ENCODE results near the gene ZSCAN22.

Gene ZSCAN22

GRCh38 chr19:58379246-58379645, 52.5 kb downstream of the ZSCAN22 start:
- TF ChIP-seq TCF12 (IDR thresholded peaks at IDR 0.05; ENCODE audit: low read depth) (no peak), RAD21 (IDR thresholded peaks at IDR 0.05; ENCODE audit: low read depth) (no peak), NFIC (IDR thresholded peaks at IDR 0.05) (no peak), USF1 (IDR thresholded peaks at IDR 0.05) (no peak), EGR1 (IDR thresholded peaks at IDR 0.05) (no peak), TEAD4 (IDR thresholded peaks at IDR 0.05) (no peak), REST (IDR thresholded peaks at IDR 0.05; ENCODE audit: low read depth) (no peak)

GRCh38 chr19:58380037-58380661, 53.4 kb downstream of the ZSCAN22 start:
- no peak for TF ChIP-seq REST (IDR thresholded peaks at IDR 0.05; ENCODE audit: low read depth)
- no peak for TF ChIP-seq FOXM1 (IDR thresholded peaks at IDR 0.05; ENCODE audit: borderline replicate concordance, low read depth)
- TF ChIP-seq RAD21 (IDR thresholded peaks at IDR 0.05; ENCODE audit: low read depth): no peak
- TF ChIP-seq EGR1 (IDR thresholded peaks at IDR 0.05): no peak
- no peak for TF ChIP-seq TAF1 (IDR thresholded peaks at IDR 0.05; ENCODE audit: low read depth)
- no peak for TF ChIP-seq CREB1 (IDR thresholded peaks at IDR 0.05; ENCODE audit: low read depth)
- TF ChIP-seq TCF12 (IDR thresholded peaks at IDR 0.05; ENCODE audit: low read depth): no peak

- TF ChIP-seq FOXM1 (IDR thresholded peaks at IDR 0.05; ENCODE audit: borderline replicate concordance, low read depth): peak; percentile 35; the same call in 1 of the 2 replicates
- peak; percentile 28; the same call in 1 of the 2 replicates for TF ChIP-seq EP300 (IDR thresholded peaks at IDR 0.05; ENCODE audit: borderline replicate concordance)
- peak; percentile 49; the same call in 1 of the 2 replicates for TF ChIP-seq TEAD4 (IDR thresholded peaks at IDR 0.05)
- peak; percentile 29; the same call in 1 of the 2 replicates for TF ChIP-seq REST (IDR thresholded peaks at IDR 0.05; ENCODE audit: low read depth)
- TF ChIP-seq TCF12 (IDR thresholded peaks at IDR 0.05; ENCODE audit: low read depth): peak; percentile 83
- TF ChIP-seq CEBPB (IDR thresholded peaks at IDR 0.05): no peak
- TF ChIP-seq RAD21 (IDR thresholded peaks at IDR 0.05; ENCODE audit: low read depth): peak; percentile 18; the same call in 1 of the 2 replicates
- peak; percentile 80 for TF ChIP-seq YY1 (IDR thresholded peaks at IDR 0.05; ENCODE audit: low read depth)
- TF ChIP-seq MAX (IDR thresholded peaks at IDR 0.05): peak; percentile 89
- peak; percentile 79 for TF ChIP-seq USF1 (IDR thresholded peaks at IDR 0.05)
- TF ChIP-seq CREB1 (IDR thresholded peaks at IDR 0.05; ENCODE audit: low read depth): peak; percentile 54
- TF ChIP-seq NFIC (IDR thresholded peaks at IDR 0.05): peak; percentile 45
- TF ChIP-seq EGR1 (IDR thresholded peaks at IDR 0.05): peak; percentile 58
- TF ChIP-seq ZBTB7A (IDR thresholded peaks at IDR 0.05; ENCODE audit: low read depth): peak; percentile 74; the same call in 1 of the 2 replicates
- peak; percentile 98 for TF ChIP-seq TAF1 (IDR thresholded peaks at IDR 0.05; ENCODE audit: low read depth)
These were observed 54.1 kb downstream of the ZSCAN22 start, which contains the start of gene ZNF837 for GRCh38 chr19:58380662-58381459. Gene ZNF837, minus strand, starts transcription at chr19:58381030. Its CDS starts 11,698 bp downstream, at chr19:58369332.
